ENCODE measurements around the gene PDLIM3.

DNA sequence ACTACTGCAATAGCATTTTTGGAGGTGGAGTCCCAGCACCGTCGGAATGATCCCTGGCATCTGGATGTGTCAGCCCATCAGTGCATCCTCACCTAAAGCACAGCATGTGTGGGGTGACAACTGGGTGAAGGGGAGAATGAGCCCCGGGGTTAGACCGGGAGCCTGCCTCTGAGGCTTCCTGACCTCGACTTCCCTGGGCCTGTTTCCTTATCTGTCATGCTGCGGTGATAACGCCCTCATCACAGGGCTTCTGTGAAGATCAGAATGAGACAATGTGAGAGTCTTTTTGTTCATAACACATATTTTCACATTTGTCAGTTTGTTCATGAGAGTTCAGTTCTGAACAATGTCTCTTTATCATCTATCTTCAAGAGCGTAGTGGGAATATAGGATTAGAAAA is 31.1 kb upstream of the PDLIM3 start:
- TF ChIP-seq, protein P1, sequence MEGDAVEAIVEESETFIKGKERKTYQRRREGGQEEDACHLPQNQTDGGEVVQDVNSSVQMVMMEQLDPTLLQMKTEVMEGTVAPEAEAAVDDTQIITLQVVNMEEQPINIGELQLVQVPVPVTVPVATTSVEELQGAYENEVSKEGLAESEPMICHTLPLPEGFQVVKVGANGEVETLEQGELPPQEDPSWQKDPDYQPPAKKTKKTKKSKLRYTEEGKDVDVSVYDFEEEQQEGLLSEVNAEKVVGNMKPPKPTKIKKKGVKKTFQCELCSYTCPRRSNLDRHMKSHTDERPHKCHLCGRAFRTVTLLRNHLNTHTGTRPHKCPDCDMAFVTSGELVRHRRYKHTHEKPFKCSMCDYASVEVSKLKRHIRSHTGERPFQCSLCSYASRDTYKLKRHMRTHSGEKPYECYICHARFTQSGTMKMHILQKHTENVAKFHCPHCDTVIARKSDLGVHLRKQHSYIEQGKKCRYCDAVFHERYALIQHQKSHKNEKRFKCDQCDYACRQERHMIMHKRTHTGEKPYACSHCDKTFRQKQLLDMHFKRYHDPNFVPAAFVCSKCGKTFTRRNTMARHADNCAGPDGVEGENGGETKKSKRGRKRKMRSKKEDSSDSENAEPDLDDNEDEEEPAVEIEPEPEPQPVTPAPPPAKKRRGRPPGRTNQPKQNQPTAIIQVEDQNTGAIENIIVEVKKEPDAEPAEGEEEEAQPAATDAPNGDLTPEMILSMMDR (IDR thresholded peaks at IDR 0.05), result no peak
- no peak for TF ChIP-seq POLR2A (IDR thresholded peaks at IDR 0.05)

Data from uterus (tissue), 2 donors.